Pancreas (tissue), 10 donors: ENCODE measurements around the gene MT1H. TPM values are rescaled to one million over a fixed set of nuclear protein-coding genes. Genes with fewer than 3 reads are reported as not detected.

Experiments
- ATAC-seq, 4 donors: fragments of 200-7000 bp; cut with Tn5 transposase; one replicate each; pipeline versions ENCODE4 v1.8.0 to v1.9.1; 2020; ENCODE audit warnings: mild to moderate bottlenecking in 4 of 4, moderate library complexity in 4 of 4
- DNase-seq, 6 donors: peaks; one replicate each; pipeline ENCODE4 v3.0.0-alpha.2; 2020
- FAIRE-seq: peaks from 2 replicates; lab custom pipeline; 2012; peaks lifted over from hg19 to GRCh38; lab: Jason Lieb, UNC
- H3K27ac ChIP-seq, 4 donors: fragments of 200-600 bp; sonication (generic); 1 replicate in 3 of 4; 2 replicates in 1 of 4; pipeline versions ENCODE4 v1.5.0 to v1.8.0; 2020
- H3K27me3 ChIP-seq, 4 donors: fragments of 200-600 bp; one replicate each; pipeline ENCODE4 v1.8.0; 2021
- H3K36me3 ChIP-seq, 3 donors: fragments of 200-600 bp; sonication (generic) in 1 of 3; one replicate each; pipeline versions ENCODE4 v1.5.0 to v1.8.0; 2020 to 2021
- H3K4me1 ChIP-seq, 3 donors: fragments of 200-600 bp; one replicate each; pipeline ENCODE4 v1.8.0; 2021
- H3K4me3 ChIP-seq, 4 donors: fragments of 200-600 bp; sonication (generic) in 2 of 4; one replicate each; pipeline versions ENCODE4 v1.5.0 to v1.8.0; 2020 to 2021
- H3K9me3 ChIP-seq, 4 donors: fragments of 200-600 bp; one replicate each; pipeline ENCODE4 v1.8.0; 2021
- WGBS, 2 donors: extraction: QIAGEN DNeasy Blood & Tissue Kit; methylation state at CpG; one replicate each; pipeline ENCODE4 v1.1.7; 2013; 5-methylcytosine and 5-hydroxymethylcytosine counted together
- intact Hi-C, 3 donors: fragments of 100-400 bp; cut with DNase I; formaldehyde crosslinking; loops; one replicate each; pipeline versions ENCODE4 v1.11.1 to v1.14.2; 2022
- polyA plus RNA-seq, 2 donors: library from polyadenylated mRNA; stranded (reverse); fragments of 200-250 nt; gene quantifications; one replicate each; pipeline ENCODE4 v1.2.3, GENCODE V29; 2013
- total RNA-seq, 6 donors: library from RNA; stranded (reverse); fragmentation: NEBNext Ultra II Directional in 4 of 6; extraction: Animal tissue kit (Norgen Biotek cat#: 25700) in 4 of 6; gene quantifications; one replicate each; pipeline versions ENCODE4 v1.2.1 to v1.2.4, GENCODE V29; 2021 to 2023
- TF ChIP-seq, protein P1 (sequence below), 4 donors: fragments of 200-600 bp; sonication (generic) in 3 of 4; IDR thresholded peaks; one replicate each; pipeline versions ENCODE4 v1.5.0 to v1.8.0; 2021; ENCODE audit warnings: antibody characterized with exemption in 4 of 4
- donor health status: healthy with polysubstance abuse.
- donor health status: DM: no; HTN: no; CAD: no; lungs with moderate emphysema.
- donor health status: DM: no; HTN: no; CAD: no.
- donor health status: control.
- donor health status: control.
- donor health status: Bipolar disorder and iron deficiency.
- donor health status: DM: yes; HTN: yes; CAD: no.
- donor health status: DM: no; HTN: no; CAD: no.
- donor health status: DM: no; HTN: no; CAD: no.
- donor health status: DM: yes; HTN: yes; CAD: no.

The MT1H gene
- total and polyA plus RNA-seq, 8 donors, result 8.3 to 106 (median 21.1) TPM

DNA sequence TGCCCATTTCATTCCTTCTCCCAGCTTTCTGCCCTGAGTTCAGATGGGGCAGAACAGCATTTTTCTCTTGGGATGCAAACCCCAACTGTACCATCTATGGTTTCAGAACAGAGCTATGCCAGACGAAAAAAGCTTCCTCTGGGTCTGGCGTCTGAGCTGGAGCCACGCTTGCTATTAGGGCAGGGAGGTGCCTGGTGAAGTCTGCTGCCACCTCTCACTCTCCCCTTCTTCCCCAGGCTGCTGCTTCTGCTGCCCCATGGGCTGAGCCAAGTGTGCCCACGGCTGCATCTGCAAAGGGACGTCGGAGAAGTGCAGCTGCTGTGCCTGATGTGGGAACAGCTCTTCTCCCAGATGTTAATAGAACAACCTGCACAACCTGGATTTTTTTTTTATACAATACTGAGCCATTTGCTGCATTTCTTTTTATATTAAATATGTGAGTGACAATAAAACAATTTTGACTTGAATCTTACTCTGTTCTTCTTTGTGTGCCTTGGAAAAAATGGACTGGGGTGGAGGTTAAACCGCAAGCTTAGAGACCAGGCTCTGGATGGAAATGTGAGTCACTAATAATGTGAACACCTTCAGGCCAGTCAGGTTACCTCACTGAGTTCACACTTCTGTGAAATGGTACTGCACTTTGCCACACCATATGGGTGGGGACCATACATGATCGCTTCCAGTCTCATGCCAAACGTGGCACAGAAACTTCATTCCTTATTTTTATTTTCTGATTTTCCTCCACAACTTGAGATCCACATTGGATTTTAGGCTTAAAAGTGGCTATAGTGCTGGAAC lies 32.8 kb upstream of the MT1H start:
- 85 to 90% methylated on average over 9 of the region's 9 CpGs for WGBS, 2 donors
- H3K4me1 ChIP-seq, result peaks cover 0 to 12% (median 8%) of the 10 kb centered on the region in 3 donors
- no peaks in the 10 kb centered on the region for H3K36me3 ChIP-seq
- H3K4me3 ChIP-seq, result no peak overlapping the region
- TF ChIP-seq, protein P1, sequence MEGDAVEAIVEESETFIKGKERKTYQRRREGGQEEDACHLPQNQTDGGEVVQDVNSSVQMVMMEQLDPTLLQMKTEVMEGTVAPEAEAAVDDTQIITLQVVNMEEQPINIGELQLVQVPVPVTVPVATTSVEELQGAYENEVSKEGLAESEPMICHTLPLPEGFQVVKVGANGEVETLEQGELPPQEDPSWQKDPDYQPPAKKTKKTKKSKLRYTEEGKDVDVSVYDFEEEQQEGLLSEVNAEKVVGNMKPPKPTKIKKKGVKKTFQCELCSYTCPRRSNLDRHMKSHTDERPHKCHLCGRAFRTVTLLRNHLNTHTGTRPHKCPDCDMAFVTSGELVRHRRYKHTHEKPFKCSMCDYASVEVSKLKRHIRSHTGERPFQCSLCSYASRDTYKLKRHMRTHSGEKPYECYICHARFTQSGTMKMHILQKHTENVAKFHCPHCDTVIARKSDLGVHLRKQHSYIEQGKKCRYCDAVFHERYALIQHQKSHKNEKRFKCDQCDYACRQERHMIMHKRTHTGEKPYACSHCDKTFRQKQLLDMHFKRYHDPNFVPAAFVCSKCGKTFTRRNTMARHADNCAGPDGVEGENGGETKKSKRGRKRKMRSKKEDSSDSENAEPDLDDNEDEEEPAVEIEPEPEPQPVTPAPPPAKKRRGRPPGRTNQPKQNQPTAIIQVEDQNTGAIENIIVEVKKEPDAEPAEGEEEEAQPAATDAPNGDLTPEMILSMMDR (IDR thresholded peaks at IDR 0.05), result no peak
- no peaks in the 10 kb centered on the region for H3K27me3 ChIP-seq
- H3K9me3 ChIP-seq, result no peaks in the 10 kb centered on the region
- H3K27ac ChIP-seq, result no peak overlapping the region
- FAIRE-seq (no peak), DNase-seq (no peak), ATAC-seq (no peak)
- intact Hi-C loops, result no loop called here

DNA sequence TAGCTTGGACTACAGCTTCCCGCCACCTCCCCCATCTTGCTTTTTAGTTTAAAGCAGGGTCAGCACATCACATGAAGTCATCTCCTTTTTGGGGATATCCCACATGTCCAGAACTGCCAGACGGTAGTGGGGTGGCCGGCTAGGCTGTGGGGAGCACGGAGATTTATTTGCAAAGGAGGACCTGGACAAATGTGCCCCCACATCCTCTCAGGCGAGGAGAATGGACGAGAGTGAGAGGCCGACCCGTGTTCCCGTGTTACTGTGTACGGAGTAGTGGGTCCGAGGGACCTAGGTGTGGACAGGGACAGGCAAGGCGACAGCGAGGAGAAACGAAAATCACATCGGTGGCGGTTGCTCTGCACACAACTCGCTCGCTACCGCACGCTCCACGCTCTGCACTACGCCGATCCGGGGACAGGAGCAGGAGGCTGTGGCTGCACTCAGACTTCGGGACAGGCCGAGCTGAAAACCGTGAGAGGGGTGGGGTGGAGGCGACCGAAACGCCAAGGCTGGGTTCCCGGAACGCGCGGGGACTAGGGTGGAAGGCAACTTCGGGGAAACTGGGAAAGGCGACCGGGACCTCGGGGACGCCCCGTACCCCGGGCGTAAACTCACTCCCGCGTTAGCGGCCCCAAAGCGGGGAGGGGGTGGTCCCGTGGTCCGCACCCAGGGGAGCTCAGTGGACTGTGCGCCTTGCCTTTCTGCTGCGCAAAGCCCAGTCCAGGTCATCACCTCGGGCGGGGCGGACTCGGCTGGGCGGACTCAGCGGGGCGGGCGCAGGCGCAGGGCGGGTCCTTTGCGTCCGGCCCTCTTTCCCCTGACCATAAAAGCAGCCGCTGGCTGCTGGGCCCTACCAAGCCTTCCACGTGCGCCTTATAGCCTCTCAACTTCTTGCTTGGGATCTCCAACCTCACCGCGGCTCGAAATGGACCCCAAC lies 31.5 kb upstream of the MT1H start, which contains the start of gene MT1A:
MT1A (plus strand) TSS at position 853 of the 937 bp plus-strand sequence; CDS start at position 926, 73 bp downstream.
- WGBS, 2 donors, result 14 to 25% methylated on average over 61 to 68 of the region's 68 CpGs
- peak within 1 kb of the TSS; percentile 14 to 53 (median 32) for H3K4me3 ChIP-seq

DNA sequence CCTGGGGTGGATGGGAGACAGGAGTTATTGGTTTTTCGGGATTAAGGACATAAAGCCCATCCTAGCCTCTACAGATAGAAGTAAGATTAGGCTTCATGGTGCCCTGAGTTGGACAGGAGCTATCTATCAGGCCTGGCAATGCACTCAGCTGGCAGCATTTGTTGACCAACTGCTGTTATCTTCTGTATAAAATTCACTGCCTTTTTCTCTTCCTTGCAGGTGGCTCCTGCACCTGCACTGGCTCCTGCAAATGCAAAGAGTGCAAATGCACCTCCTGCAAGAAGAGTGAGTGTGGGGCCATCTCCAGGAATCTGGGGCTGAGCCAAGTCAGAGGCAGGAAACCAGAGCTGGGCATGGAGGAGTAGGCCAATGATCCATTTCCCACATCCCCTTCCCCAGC lies 30.6 kb upstream of the MT1H start:
- ATAC-seq (peak in 1 of 4 donors; percentile 7), FAIRE-seq (no peak), DNase-seq (no peak)
- H3K4me1 ChIP-seq, result peaks cover 4 to 16% (median 8%) of the 10 kb centered on the region in 3 donors
- H3K9me3 ChIP-seq, result no peaks in the 10 kb centered on the region
- TF ChIP-seq, protein P1 (IDR thresholded peaks at IDR 0.05), result no peak
- WGBS, 2 donors, result 27 to 49% methylated on average over 1 of the region's 1 CpG
- no peaks in the 10 kb centered on the region for H3K27me3 ChIP-seq
- intact Hi-C loops, result no loop called here
- no peak overlapping the region for H3K4me3 ChIP-seq
- H3K27ac ChIP-seq, result no peak overlapping the region
- H3K36me3 ChIP-seq, result no peaks in the 10 kb centered on the region

More for the DNA sequence above, 31.5 kb upstream of the MT1H start, which contains the start of gene MT1A:
- Histone ChIP-seq H3K9me3 (no peaks in the 10 kb centered on the region), H3K4me1 (peaks cover 0 to 10% (median 8%) of the 10 kb centered on the region in 3 donors), H3K27ac (peak within 1 kb of the TSS in 1 of 4 donors; percentile 50), H3K36me3 (no peaks in the 10 kb centered on the region), H3K27me3 (no peaks in the 10 kb centered on the region)
- FAIRE-seq (no peak), DNase-seq (peak; percentile 79 to 90 (median 83)), ATAC-seq (peak; percentile 83 to 90 (median 88))
- intact Hi-C loops, result no loop called here
- TF ChIP-seq, protein P1 (IDR thresholded peaks at IDR 0.05), result no peak

DNA sequence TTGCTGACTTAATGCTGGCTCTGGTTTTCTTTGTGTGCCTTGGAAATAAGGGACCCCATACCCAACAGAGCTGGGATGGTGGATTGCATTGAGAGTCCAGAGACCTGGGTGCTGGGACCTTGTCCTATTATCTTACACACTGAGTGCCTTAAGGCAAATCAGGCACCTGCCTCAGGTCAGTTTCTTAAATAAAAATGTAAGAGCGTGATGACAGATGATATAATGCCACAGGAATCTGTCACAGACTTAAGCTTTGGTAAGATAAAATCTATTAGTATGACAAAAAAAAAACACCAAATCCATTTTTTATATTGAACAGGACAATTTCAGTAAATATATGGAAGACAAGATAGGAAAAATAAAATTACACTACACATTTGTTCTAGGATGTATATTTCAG lies 29.5 kb upstream of the MT1H start:
- intact Hi-C loops, result no loop called here
- no peaks in the 10 kb centered on the region for H3K9me3 ChIP-seq
- H3K27me3 ChIP-seq, result no peaks in the 10 kb centered on the region
- no peak overlapping the region for H3K27ac ChIP-seq
- ATAC-seq (no peak), DNase-seq (no peak), FAIRE-seq (no peak)
- H3K4me3 ChIP-seq, result no peak overlapping the region
- TF ChIP-seq, protein P1 (IDR thresholded peaks at IDR 0.05), result no peak
- WGBS, 2 donors, result 89 to 94% methylated on average over 1 of the region's 1 CpG
- peaks cover 5 to 17% (median 8%) of the 10 kb centered on the region in 3 donors for H3K4me1 ChIP-seq
- H3K36me3 ChIP-seq, result no peaks in the 10 kb centered on the region
